Epithelial cell of proximal tubule (primary cell): ENCODE data around the gene FTH1. TPM values are rescaled to one million over a fixed set of nuclear protein-coding genes. Genes with fewer than 3 reads are reported as not detected.

Experiments used
- DNase-seq: peaks from one replicate; pipeline ENCODE4 v3.0.0-alpha.2; 2011; ENCODE audit warnings: low read depth
- H3K4me3 ChIP-seq: 2 replicates; pipeline ENCODE4 v1.5.1; 2011; ENCODE audit warnings: low read depth, mild to moderate bottlenecking, low read length
- CTCF ChIP-seq: conservative IDR thresholded peaks from 2 replicates; pipeline ENCODE4 v1.5.1; 2012; ENCODE audit warnings: low read depth, mild to moderate bottlenecking, low read length
- total RNA-seq: library from RNA; depleted of rRNA; stranded (reverse); fragments of >200 nt; gene quantifications from 2 replicates; pipeline ENCODE4 v1.2.3, GENCODE V29; 2015

The FTH1 gene
- total RNA-seq = 518 and 789 TPM in 2 replicates

- DNase-seq = no peak
- TF ChIP-seq CTCF = no peak
- H3K4me3 ChIP-seq = peak within 1 kb of the TSS; percentile 100
Measured at GRCh38 chr11:61967116-61967923, at the start of gene FTH1. Gene FTH1 (minus strand): TSS chr11:61967634. CDS start chr11:61967425, 209 bp downstream.

DNA sequence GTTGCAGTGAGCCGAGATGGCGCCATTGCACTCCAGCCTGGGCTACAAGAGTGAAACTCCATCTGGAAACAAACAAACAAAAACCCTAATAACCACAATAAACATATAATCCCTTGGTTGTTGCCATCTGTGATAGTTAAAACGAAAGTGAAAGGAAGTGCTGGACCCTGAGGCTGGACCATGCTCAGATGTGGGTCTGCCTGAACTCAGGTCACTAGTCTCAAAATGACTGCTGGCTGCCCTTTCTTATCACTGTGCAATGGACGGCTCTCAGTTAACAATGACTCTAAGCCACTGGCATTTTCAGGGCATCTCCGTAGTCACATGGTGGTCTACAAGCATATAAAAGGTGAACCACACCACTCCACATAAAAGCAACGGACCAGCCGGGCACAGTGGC lies 48.2 kb upstream of the FTH1 start:
- H3K4me3 ChIP-seq = no peak overlapping the region
- no peak for DNase-seq
- TF ChIP-seq CTCF = no peak

DNA sequence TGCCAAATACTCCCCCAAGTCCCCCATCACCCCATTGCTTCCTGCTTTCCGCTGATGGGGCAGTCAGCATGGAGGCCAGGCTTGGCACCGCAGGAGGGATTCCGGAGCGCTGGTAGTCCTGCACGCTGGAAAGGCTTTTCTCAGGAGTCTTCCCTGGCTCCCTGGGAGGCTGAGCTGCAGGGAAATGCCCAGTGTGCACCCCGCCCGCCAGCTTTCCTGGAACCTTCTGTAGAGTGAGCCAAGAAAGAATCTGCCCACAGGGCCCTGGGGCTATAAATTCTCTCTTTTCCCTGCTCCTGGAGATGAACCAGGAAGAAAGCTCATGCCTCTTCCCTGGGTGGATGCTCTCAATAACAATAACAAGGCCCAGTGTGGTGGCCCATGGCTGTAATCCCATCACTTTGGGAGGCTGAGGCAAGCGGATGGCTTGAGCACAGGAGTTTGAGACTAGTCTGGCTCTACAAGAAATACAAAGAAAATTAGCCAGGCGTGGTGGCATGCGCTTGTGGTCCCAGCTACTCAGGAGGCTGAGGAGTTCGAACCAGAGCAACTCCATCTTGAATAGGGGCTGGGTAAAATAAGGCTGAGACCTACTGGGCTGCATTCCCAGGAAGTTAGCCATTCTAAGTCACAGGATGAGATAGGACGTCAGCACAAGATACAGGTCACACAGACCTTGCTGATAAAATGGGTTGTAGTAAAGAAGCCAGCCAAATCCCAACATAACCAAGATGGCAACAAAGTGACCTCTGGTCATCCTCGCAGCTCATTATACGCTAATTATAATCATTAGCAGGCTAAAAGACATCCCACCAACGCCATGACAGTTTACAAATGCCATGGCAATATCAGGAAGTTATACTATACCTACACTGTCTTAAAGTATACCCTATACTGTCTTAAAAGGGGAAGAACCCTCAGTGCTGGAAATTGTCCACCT lies 46.4 kb upstream of the FTH1 start:
- peak; percentile 63 for DNase-seq

GRCh38 chr11:62012832-62013461 lies 45.5 kb upstream of the FTH1 start:
- DNase-seq = peak; percentile 93
- no peak for TF ChIP-seq CTCF
- H3K4me3 ChIP-seq = peak overlapping the region; percentile 12

More for the DNA sequence above, 46.4 kb upstream of the FTH1 start:
- H3K4me3 ChIP-seq = peak overlapping the region; percentile 12
- no peak for TF ChIP-seq CTCF

DNA sequence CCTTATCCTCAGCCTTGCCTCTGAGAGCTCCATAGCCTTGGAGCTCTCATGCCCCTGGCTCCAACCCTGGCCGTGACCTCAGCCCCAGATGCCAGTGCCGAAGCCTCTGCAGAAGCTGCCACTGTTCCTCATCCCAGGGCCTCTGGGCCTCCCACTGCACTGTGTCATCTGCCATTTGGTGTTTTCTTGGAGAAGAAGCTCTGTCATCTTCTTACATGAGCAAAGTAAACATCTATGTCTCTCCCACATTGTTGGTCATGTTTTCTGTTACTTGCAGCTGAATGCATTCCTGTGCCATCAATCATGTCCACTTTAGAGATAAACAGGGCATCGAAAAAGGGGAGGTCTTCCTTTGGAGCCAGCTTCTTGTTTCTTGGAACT lies 45.0 kb upstream of the FTH1 start:
- no peak for TF ChIP-seq CTCF
- H3K4me3 ChIP-seq = no peak overlapping the region
- no peak for DNase-seq

GRCh38 chr11:62011881-62012280 lies 44.4 kb upstream of the FTH1 start:
- no peak for TF ChIP-seq CTCF
- no peak for DNase-seq
- H3K4me3 ChIP-seq = no peak overlapping the region
